Thyroid gland (tissue), 4 donors: ENCODE measurements around the gene SYT17. TPM values are rescaled to one million over a fixed set of nuclear protein-coding genes. Genes with fewer than 3 reads are reported as not detected.
A peak's percentile ranks its signal among the peaks of the same experiment; 100 is the strongest.

Experiments
- DNase-seq, 2 donors: peaks; one replicate each; pipeline ENCODE4 v3.0.0-alpha.2; 2019
- H3K27ac ChIP-seq, 3 donors: fragments of 200-600 bp; sonication (generic); 1 replicate in 2 of 3; 2 replicates in 1 of 3; pipeline ENCODE4 v1.5.1; 2016 to 2019; ENCODE audit warnings: mild to moderate bottlenecking in 1 of 3, moderate library complexity in 1 of 3
- H3K27me3 ChIP-seq: fragments of 200-600 bp; sonication (generic); one replicate; pipeline ENCODE4 v1.5.1; 2019
- H3K36me3 ChIP-seq, 2 donors: fragments of 200-600 bp; sonication (generic); one replicate each; pipeline ENCODE4 v1.5.1; 2016 to 2019
- H3K4me1 ChIP-seq, 2 donors: fragments of 200-600 bp; sonication (generic); one replicate each; pipeline ENCODE4 v1.5.1; 2017 to 2019
- H3K4me3 ChIP-seq, 3 donors: fragments of 200-600 bp; sonication (generic); replicated peaks in 1 of 3; 1 replicate in 2 of 3; 2 replicates in 1 of 3; pipeline ENCODE4 v1.5.1; 2016; ENCODE audit warnings: mild to moderate bottlenecking in 1 of 3
- H3K9me3 ChIP-seq: fragments of 200-600 bp; sonication (generic); one replicate; pipeline ENCODE4 v1.5.1; 2017
- CTCF ChIP-seq, 6 experiments: fragments of 200-600 bp in 3 of 6; fragments of 450-650 bp in 3 of 6; sonication (generic) in 3 of 6; IDR thresholded peaks; one replicate each; pipeline ENCODE4 v1.5.1; 2016 to 2019; ENCODE audit warnings: antibody characterized with exemption in 6 of 6, mild to moderate bottlenecking in 2 of 6, inconsistent platforms in 1 of 6, moderate library complexity in 1 of 6
- POLR2A ChIP-seq, 2 donors: fragments of 450-650 bp; IDR thresholded peaks; one replicate each; pipeline ENCODE4 v1.6.1; 2017; ENCODE audit warnings: antibody characterized with exemption in 2 of 2, mild to moderate bottlenecking in 2 of 2, moderate library complexity in 1 of 2
- WGBS, 2 donors: methylation state at CpG; one replicate each; pipeline ENCODE4 v1.1.5; 2017; 5-methylcytosine and 5-hydroxymethylcytosine counted together
- intact Hi-C: fragments of 100-400 bp; cut with DNase I; formaldehyde crosslinking; loops from one replicate; pipeline ENCODE4 v1.15.1; 2023
- total RNA-seq, 4 donors: library from RNA; depleted of rRNA; stranded (reverse); fragments of >200 nt; gene quantifications; one replicate each; pipeline ENCODE4 v1.2.3, GENCODE V29; 2016

The SYT17 gene
- total RNA-seq, 4 donors from 2014 or later: 2.8 to 17.2 (median 8.6) TPM

DNA sequence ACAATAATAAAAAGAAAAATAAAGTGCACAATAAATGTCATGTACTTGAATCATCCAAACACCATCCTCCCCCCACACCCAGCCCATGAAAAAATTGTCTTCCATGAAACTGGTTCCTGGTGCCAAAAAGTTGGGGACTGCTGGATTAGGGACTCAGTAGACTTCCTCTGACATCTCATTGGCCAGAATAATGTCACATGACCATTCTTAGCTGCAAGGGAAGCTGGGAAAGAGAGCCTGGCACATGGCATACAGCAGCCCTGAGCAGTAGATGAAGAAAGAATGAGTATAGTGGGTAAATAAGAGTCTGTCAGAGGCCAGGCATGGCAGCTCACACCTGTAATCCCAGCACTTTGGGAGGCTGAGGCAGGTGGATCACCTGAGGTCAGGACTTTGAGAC is 41.7 kb upstream of the SYT17 start:
- intact Hi-C loops: no loop called here
- no peak overlapping the region for H3K27ac ChIP-seq
- TF ChIP-seq CTCF (IDR thresholded peaks at IDR 0.05): no peak
- TF ChIP-seq POLR2A (IDR thresholded peaks at IDR 0.05): no peak
- no peaks in the 10 kb centered on the region for H3K9me3 ChIP-seq
- no peaks in the 10 kb centered on the region for H3K36me3 ChIP-seq
- no peak overlapping the region for H3K4me3 ChIP-seq
- H3K4me1 ChIP-seq: peaks cover 0 to 6% of the 10 kb centered on the region in 2 donors
- no peak for DNase-seq
- no peaks in the 10 kb centered on the region for H3K27me3 ChIP-seq

DNA sequence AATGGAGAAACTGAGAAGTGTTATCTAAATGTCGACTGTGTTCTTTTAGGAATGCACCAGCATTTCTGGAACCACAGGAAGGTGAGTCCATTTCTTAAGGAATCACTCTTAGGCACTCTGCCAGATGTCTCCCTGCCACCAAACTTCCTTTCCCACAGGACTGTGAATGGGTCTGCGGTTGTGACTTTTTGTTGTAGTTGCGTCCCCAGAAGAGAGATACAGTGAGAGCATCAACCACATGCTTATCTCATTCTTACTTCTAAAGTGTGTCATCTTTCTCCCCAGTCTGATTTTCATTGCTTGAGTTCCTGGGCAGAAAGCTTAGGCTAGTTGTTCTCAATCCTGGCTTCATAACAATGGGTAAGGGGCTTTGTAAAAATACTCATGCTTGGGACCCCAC is 40.8 kb upstream of the SYT17 start:
- H3K27ac ChIP-seq: no peak overlapping the region
- no peaks in the 10 kb centered on the region for H3K9me3 ChIP-seq
- H3K4me3 ChIP-seq: no peak overlapping the region
- TF ChIP-seq POLR2A (IDR thresholded peaks at IDR 0.05): no peak
- H3K4me1 ChIP-seq: peaks cover 0 to 11% of the 10 kb centered on the region in 2 donors
- no peaks in the 10 kb centered on the region for H3K36me3 ChIP-seq
- intact Hi-C loops: no loop called here
- H3K27me3 ChIP-seq: no peaks in the 10 kb centered on the region
- WGBS, 2 donors: 74 to 83% methylated on average over 3 of the region's 3 CpGs
- no peak for DNase-seq

- no peaks in the 10 kb centered on the region for H3K9me3 ChIP-seq
- no peak for DNase-seq
- intact Hi-C loops: no loop called here
- no peaks in the 10 kb centered on the region for H3K36me3 ChIP-seq
- peaks cover 0 to 13% of the 10 kb centered on the region in 2 donors for H3K4me1 ChIP-seq
- TF ChIP-seq CTCF (IDR thresholded peaks at IDR 0.05) (no peak), POLR2A (IDR thresholded peaks at IDR 0.05) (no peak)
- H3K4me3 ChIP-seq: no peak overlapping the region
- 54 to 64% methylated on average over 3 of the region's 3 CpGs for WGBS, 2 donors
- no peak overlapping the region for H3K27ac ChIP-seq
- no peaks in the 10 kb centered on the region for H3K27me3 ChIP-seq
Observed at GRCh38 chr16:19127674-19128131, 40.3 kb upstream of the SYT17 start.

DNA sequence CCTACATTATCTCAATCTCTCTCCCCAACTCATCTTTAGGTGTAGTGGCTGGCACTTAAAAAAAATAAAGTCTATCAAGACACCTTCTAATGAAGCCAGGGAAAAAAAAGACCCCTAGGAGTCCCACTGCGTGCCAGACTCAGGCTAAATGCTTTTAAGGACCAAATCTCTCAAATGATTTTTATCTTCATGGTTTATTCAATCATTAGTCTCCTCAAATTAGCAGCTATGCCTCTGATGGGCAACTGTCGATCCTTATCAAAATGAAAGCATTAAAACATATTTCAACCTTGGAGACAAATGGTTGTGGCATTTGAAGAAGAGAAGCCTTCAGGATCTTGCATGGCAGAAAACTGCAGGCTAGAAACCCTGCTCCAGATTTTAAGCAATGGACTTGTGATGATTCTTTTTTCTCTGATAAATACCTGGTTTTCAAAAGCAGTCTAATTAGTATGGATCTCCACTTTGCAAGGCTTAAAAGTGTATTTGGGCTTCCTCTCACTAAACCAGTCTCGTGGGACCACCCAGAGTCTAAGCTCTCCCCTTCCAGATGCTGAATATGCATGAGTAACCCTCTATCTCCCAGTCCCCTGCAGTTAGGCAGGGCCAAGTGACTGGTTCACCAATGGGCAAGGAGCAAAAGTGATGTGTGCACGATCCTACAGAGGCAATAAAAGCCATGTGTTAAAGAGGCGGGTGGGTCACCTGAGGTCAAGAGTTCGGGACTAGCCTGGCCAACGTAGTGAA is 39.4 kb upstream of the SYT17 start:
- no peak overlapping the region for H3K4me3 ChIP-seq
- H3K27ac ChIP-seq: no peak overlapping the region
- intact Hi-C loops: no loop called here
- DNase-seq: no peak
- no peaks in the 10 kb centered on the region for H3K27me3 ChIP-seq
- H3K4me1 ChIP-seq: peaks cover 0 to 13% of the 10 kb centered on the region in 2 donors
- WGBS, 2 donors: 66 to 71% methylated on average over 7 of the region's 7 CpGs
- no peaks in the 10 kb centered on the region for H3K9me3 ChIP-seq
- no peaks in the 10 kb centered on the region for H3K36me3 ChIP-seq
- TF ChIP-seq CTCF (IDR thresholded peaks at IDR 0.05) (no peak), POLR2A (IDR thresholded peaks at IDR 0.05) (no peak)

DNA sequence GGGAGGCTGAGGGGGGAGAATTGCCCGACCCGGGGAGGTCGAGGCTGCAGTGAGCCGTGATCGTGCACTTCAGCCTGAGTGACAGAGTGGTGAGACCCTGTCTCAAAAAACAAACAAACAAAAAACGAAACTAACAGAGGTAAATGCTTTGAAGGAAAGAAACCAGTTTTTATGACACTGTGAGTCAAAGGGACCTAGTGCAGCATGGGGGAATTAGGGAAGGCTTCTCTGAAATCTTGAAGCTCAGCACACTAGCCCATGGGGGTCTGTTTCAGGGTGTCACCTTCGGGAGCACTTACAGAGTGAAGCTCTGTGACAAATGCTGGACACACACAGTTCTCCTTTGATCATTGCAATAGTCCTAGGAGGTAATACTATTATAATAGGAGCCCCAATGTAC is 37.7 kb upstream of the SYT17 start:
- Histone ChIP-seq H3K9me3 (no peaks in the 10 kb centered on the region), H3K4me3 (no peak overlapping the region), H3K27me3 (no peaks in the 10 kb centered on the region), H3K4me1 (peaks cover 0 to 13% of the 10 kb centered on the region in 2 donors), H3K27ac (peak overlapping the region in 2 of 3 donors; percentile 65 to 71), H3K36me3 (no peaks in the 10 kb centered on the region)
- DNase-seq: no peak
- 67 to 79% methylated on average over 7 of the region's 7 CpGs for WGBS, 2 donors
- TF ChIP-seq CTCF (IDR thresholded peaks at IDR 0.05): no peak
- no peak for TF ChIP-seq POLR2A (IDR thresholded peaks at IDR 0.05)
- intact Hi-C loops: no loop called here
